Measurements from ENCODE around the gene FCHSD2. TPM values are rescaled to one million over a fixed set of nuclear protein-coding genes. Genes with fewer than 3 reads are reported as not detected.

FCHSD2 gene
- total and polyA plus RNA-seq, 2 donors (not counting 1 experiment from before 2014, with no cell fraction given) = 19.5 to 40.6 TPM

GRCh38 chr11:72988821-72989220 lies 153.3 kb downstream of the FCHSD2 start:
- Histone ChIP-seq H3K4me3 (replicated peaks in 1 of 4; ENCODE audit: control extremely low read depth in 1 of 4, insufficient read depth in 1 of 4, low read depth in 3 of 4, low read length in 4 of 4) (no peak overlapping the region), H3K27ac (ENCODE audit: insufficient read depth, low read length) (no peak overlapping the region), H4K20me1 (ENCODE audit: control insufficient read depth, extremely low read depth, insufficient read depth, low read length) (no peaks in the 10 kb centered on the region), H3K9ac (ENCODE audit: insufficient read depth, low read length) (no peak overlapping the region), H3K4me2 (ENCODE audit: extremely low read depth, insufficient read depth, low read length) (no peak overlapping the region), H3K27me3 (ENCODE audit: control insufficient read depth, insufficient read depth, low read length) (no peaks in the 10 kb centered on the region), H2AFZ (ENCODE audit: low read length) (no peak overlapping the region), H3K79me2 (ENCODE audit: control insufficient read depth, insufficient read depth, low read length) (no peaks in the 10 kb centered on the region), H3K9me3 (ENCODE audit: control insufficient read depth, insufficient read depth, low read depth, low read length) (no peaks in the 10 kb centered on the region), H3K4me1 (ENCODE audit: control insufficient read depth, extremely low read depth, insufficient read depth, low read length) (no peaks in the 10 kb centered on the region), H3K36me3 (ENCODE audit: control insufficient read depth, insufficient read depth, low read length) (no peaks in the 10 kb centered on the region)
- TF ChIP-seq CTCF (conservative IDR thresholded peaks at IDR 0.05 in 1 of 2, IDR thresholded peaks at IDR 0.05 in 1 of 2; ENCODE audit: low read depth in 1 of 2, low read length in 2 of 2) = no peak
- no peak for TF ChIP-seq EZH2 (IDR thresholded peaks at IDR 0.05; ENCODE audit: low read length, missing control alignments)
- no peak for DNase-seq (ENCODE audit: low read depth in 2 of 2)

- Histone ChIP-seq H3K9me3 (ENCODE audit: control insufficient read depth, insufficient read depth, low read depth, low read length) (no peaks in the 10 kb centered on the region), H3K4me2 (ENCODE audit: extremely low read depth, insufficient read depth, low read length) (no peak overlapping the region), H3K36me3 (ENCODE audit: control insufficient read depth, insufficient read depth, low read length) (no peaks in the 10 kb centered on the region), H2AFZ (ENCODE audit: low read length) (no peak overlapping the region), H3K27ac (ENCODE audit: insufficient read depth, low read length) (no peak overlapping the region), H3K79me2 (ENCODE audit: control insufficient read depth, insufficient read depth, low read length) (no peaks in the 10 kb centered on the region), H3K27me3 (ENCODE audit: control insufficient read depth, insufficient read depth, low read length) (no peaks in the 10 kb centered on the region), H3K9ac (ENCODE audit: insufficient read depth, low read length) (no peak overlapping the region), H3K4me1 (ENCODE audit: control insufficient read depth, extremely low read depth, insufficient read depth, low read length) (no peaks in the 10 kb centered on the region), H3K4me3 (replicated peaks in 1 of 4; ENCODE audit: control extremely low read depth in 1 of 4, insufficient read depth in 1 of 4, low read depth in 3 of 4, low read length in 4 of 4) (no peak overlapping the region), H4K20me1 (ENCODE audit: control insufficient read depth, extremely low read depth, insufficient read depth, low read length) (no peaks in the 10 kb centered on the region)
- DNase-seq (ENCODE audit: low read depth in 2 of 2) = peak in 1 of 2 donors; percentile 71
- TF ChIP-seq EZH2 (IDR thresholded peaks at IDR 0.05; ENCODE audit: low read length, missing control alignments) (no peak), CTCF (conservative IDR thresholded peaks at IDR 0.05 in 1 of 2, IDR thresholded peaks at IDR 0.05 in 1 of 2; ENCODE audit: low read depth in 1 of 2, low read length in 2 of 2) (no peak)
These were observed 156.5 kb downstream of the FCHSD2 start for GRCh38 chr11:72985645-72986044.

- Histone ChIP-seq H3K27ac (ENCODE audit: insufficient read depth, low read length) (no peak overlapping the region), H3K36me3 (ENCODE audit: control insufficient read depth, insufficient read depth, low read length) (no peaks in the 10 kb centered on the region), H3K4me1 (ENCODE audit: control insufficient read depth, extremely low read depth, insufficient read depth, low read length) (no peaks in the 10 kb centered on the region), H3K4me2 (ENCODE audit: extremely low read depth, insufficient read depth, low read length) (no peak overlapping the region), H3K79me2 (ENCODE audit: control insufficient read depth, insufficient read depth, low read length) (no peaks in the 10 kb centered on the region), H2AFZ (ENCODE audit: low read length) (no peak overlapping the region), H3K9me3 (ENCODE audit: control insufficient read depth, insufficient read depth, low read depth, low read length) (no peaks in the 10 kb centered on the region), H3K4me3 (replicated peaks in 1 of 4; ENCODE audit: control extremely low read depth in 1 of 4, insufficient read depth in 1 of 4, low read depth in 3 of 4, low read length in 4 of 4) (no peak overlapping the region), H3K27me3 (ENCODE audit: control insufficient read depth, insufficient read depth, low read length) (no peaks in the 10 kb centered on the region), H4K20me1 (ENCODE audit: control insufficient read depth, extremely low read depth, insufficient read depth, low read length) (no peaks in the 10 kb centered on the region), H3K9ac (ENCODE audit: insufficient read depth, low read length) (no peak overlapping the region)
- TF ChIP-seq EZH2 (IDR thresholded peaks at IDR 0.05; ENCODE audit: low read length, missing control alignments) = no peak
- DNase-seq (ENCODE audit: low read depth in 2 of 2) = no peak
These were observed 157.6 kb downstream of the FCHSD2 start for GRCh38 chr11:72984453-72985077.
